ENCODE measurements around the gene PHF19.

DNA sequence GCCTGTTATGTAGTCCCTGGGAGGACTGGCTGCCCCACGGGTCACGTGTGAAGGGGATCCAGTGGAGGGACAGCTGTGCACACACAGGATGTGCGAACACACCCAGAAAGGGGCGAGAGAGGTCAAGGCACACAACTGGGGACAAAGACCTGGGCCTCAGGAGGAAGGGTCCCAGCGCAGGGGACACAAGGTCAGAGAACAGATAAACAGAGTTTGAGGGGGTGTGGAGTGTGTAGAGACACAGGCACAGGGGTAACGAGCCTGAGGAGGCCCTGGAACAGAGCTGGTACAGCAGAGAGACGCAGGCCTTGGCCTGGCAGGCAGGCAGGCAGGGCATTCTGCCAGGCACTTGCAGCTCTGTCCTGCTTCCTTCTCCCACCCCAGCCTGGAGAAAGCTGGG lies 19.5 kb downstream of the PHF19 start:
- TF ChIP-seq, protein P1, sequence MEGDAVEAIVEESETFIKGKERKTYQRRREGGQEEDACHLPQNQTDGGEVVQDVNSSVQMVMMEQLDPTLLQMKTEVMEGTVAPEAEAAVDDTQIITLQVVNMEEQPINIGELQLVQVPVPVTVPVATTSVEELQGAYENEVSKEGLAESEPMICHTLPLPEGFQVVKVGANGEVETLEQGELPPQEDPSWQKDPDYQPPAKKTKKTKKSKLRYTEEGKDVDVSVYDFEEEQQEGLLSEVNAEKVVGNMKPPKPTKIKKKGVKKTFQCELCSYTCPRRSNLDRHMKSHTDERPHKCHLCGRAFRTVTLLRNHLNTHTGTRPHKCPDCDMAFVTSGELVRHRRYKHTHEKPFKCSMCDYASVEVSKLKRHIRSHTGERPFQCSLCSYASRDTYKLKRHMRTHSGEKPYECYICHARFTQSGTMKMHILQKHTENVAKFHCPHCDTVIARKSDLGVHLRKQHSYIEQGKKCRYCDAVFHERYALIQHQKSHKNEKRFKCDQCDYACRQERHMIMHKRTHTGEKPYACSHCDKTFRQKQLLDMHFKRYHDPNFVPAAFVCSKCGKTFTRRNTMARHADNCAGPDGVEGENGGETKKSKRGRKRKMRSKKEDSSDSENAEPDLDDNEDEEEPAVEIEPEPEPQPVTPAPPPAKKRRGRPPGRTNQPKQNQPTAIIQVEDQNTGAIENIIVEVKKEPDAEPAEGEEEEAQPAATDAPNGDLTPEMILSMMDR (IDR thresholded peaks at IDR 0.05), result no peak
- TF ChIP-seq POLR2A (IDR thresholded peaks at IDR 0.05) (no peak), EP300 (IDR thresholded peaks at IDR 0.05; ENCODE audit: low read depth) (no peak), POLR2AphosphoS5 (IDR thresholded peaks at IDR 0.05) (no peak)
